Esophagus squamous epithelium (tissue), 5 donors: Measurements from ENCODE around the gene DTWD2. TPM values are rescaled to one million over a fixed set of nuclear protein-coding genes. Genes with fewer than 3 reads are reported as not detected.

ENCODE experiments used
- DNase-seq: peaks from one replicate; lab custom pipeline; 2025; lab: John Stamatoyannopoulos, UW
- H3K27ac ChIP-seq, 4 donors: fragments of 200-600 bp; sonication (generic); one replicate each; pipeline ENCODE4 v1.5.1; 2016 to 2019; ENCODE audit warnings: mild to moderate bottlenecking in 1 of 4
- H3K27me3 ChIP-seq, 4 donors: fragments of 200-600 bp; sonication (generic); 1 replicate in 3 of 4; 2 replicates in 1 of 4; pipeline versions ENCODE4 v1.5.1 to v1.6.0; 2017 to 2021; ENCODE audit warnings: antibody characterized with exemption in 1 of 4
- H3K36me3 ChIP-seq, 3 donors: fragments of 200-600 bp; sonication (generic); one replicate each; pipeline ENCODE4 v1.5.1; 2016 to 2019
- H3K4me1 ChIP-seq, 3 donors: fragments of 200-600 bp; sonication (generic); one replicate each; pipeline ENCODE4 v1.5.1; 2017 to 2019
- H3K4me3 ChIP-seq, 4 donors: fragments of 200-600 bp; sonication (generic); 1 replicate in 3 of 4; 2 replicates in 1 of 4; pipeline ENCODE4 v1.5.1; 2016 to 2019; ENCODE audit warnings: mild to moderate bottlenecking in 2 of 4, moderate library complexity in 1 of 4
- H3K9me3 ChIP-seq, 3 donors: fragments of 200-600 bp; sonication (generic); one replicate each; pipeline ENCODE4 v1.5.1; 2016 to 2019
- CTCF ChIP-seq, 6 experiments: fragments of 450-650 bp in 4 of 6; fragments of 200-600 bp in 2 of 6; sonication (generic) in 2 of 6; IDR thresholded peaks; one replicate each; pipeline ENCODE4 v1.5.1; 2016 to 2019; ENCODE audit warnings: antibody characterized with exemption in 6 of 6, mild to moderate bottlenecking in 4 of 6, moderate library complexity in 4 of 6
- POLR2A ChIP-seq, 4 donors: fragments of 450-650 bp; IDR thresholded peaks; one replicate each; pipeline ENCODE4 v1.6.1; 2017; ENCODE audit warnings: antibody characterized with exemption in 4 of 4, mild to moderate bottlenecking in 4 of 4, moderate library complexity in 3 of 4
- WGBS, 2 donors: methylation state at CpG; one replicate each; pipeline ENCODE4 v1.1.5; 2018; 5-methylcytosine and 5-hydroxymethylcytosine counted together
- intact Hi-C: fragments of 100-400 bp; cut with DNase I; formaldehyde crosslinking; loops from one replicate; pipeline ENCODE4 v1.15.0; 2022
- total RNA-seq, 4 donors: library from RNA; depleted of rRNA; stranded (reverse); fragments of >200 nt; gene quantifications; one replicate each; pipeline ENCODE4 v1.1.0, GENCODE V29; 2016
- donor health status: DM: yes; HTN: yes; CAD: no.

DTWD2 gene
- total RNA-seq, 4 donors from 2014 or later, result 7.4 to 11.5 (median 9.9) TPM

GRCh38 chr5:119032656-119033055 lies 44.3 kb upstream of the DTWD2 start:
- no peaks in the 10 kb centered on the region for H3K9me3 ChIP-seq
- 48 to 65% methylated on average over 3 of the region's 3 CpGs for WGBS, 2 donors
- TF ChIP-seq CTCF (IDR thresholded peaks at IDR 0.05), result no peak

GRCh38 chr5:119031905-119032304 lies 43.6 kb upstream of the DTWD2 start:
- TF ChIP-seq POLR2A (IDR thresholded peaks at IDR 0.05), result no peak
- no peak for TF ChIP-seq CTCF (IDR thresholded peaks at IDR 0.05)

More at GRCh38 chr5:119032656-119033055, 44.3 kb upstream of the DTWD2 start:
- no peaks in the 10 kb centered on the region for H3K4me1 ChIP-seq
- H3K36me3 ChIP-seq, result no peaks in the 10 kb centered on the region
- intact Hi-C loops, result no loop called here
- H3K27ac ChIP-seq, result no peak overlapping the region
- no peak for DNase-seq
- H3K4me3 ChIP-seq, result no peak overlapping the region
- H3K27me3 ChIP-seq, result no peaks in the 10 kb centered on the region

GRCh38 chr5:119031011-119031886 lies 42.9 kb upstream of the DTWD2 start:
- intact Hi-C loops, result no loop called here
- DNase-seq, result no peak

More at GRCh38 chr5:119031905-119032304, 43.6 kb upstream of the DTWD2 start:
- intact Hi-C loops, result no loop called here
- DNase-seq, result no peak
- H3K9me3 ChIP-seq, result no peaks in the 10 kb centered on the region
- no peak overlapping the region for H3K4me3 ChIP-seq
- no peaks in the 10 kb centered on the region for H3K36me3 ChIP-seq
- 40 to 59% methylated on average over 4 of the region's 4 CpGs for WGBS, 2 donors
- H3K4me1 ChIP-seq, result no peaks in the 10 kb centered on the region
- H3K27ac ChIP-seq, result no peak overlapping the region
- H3K27me3 ChIP-seq, result no peaks in the 10 kb centered on the region

GRCh38 chr5:119028575-119028974 lies 40.2 kb upstream of the DTWD2 start:
- no peak overlapping the region for H3K27ac ChIP-seq
- H3K9me3 ChIP-seq, result peaks cover 0 to 7% (median 5%) of the 10 kb centered on the region in 3 donors
- H3K4me1 ChIP-seq, result no peaks in the 10 kb centered on the region
- 75 to 91% methylated on average over 5 of the region's 5 CpGs for WGBS, 2 donors
- intact Hi-C loops, result no loop called here
- no peak for DNase-seq
- no peak overlapping the region for H3K4me3 ChIP-seq
- TF ChIP-seq POLR2A (IDR thresholded peaks at IDR 0.05), result no peak
- no peak for TF ChIP-seq CTCF (IDR thresholded peaks at IDR 0.05)
- H3K27me3 ChIP-seq, result no peaks in the 10 kb centered on the region
- H3K36me3 ChIP-seq, result no peaks in the 10 kb centered on the region

More at GRCh38 chr5:119031011-119031886, 42.9 kb upstream of the DTWD2 start:
- 63 to 72% methylated on average over 5 of the region's 5 CpGs for WGBS, 2 donors
- no peak overlapping the region for H3K27ac ChIP-seq
- no peaks in the 10 kb centered on the region for H3K36me3 ChIP-seq
- H3K27me3 ChIP-seq, result no peaks in the 10 kb centered on the region
- TF ChIP-seq POLR2A (IDR thresholded peaks at IDR 0.05), result no peak
- no peaks in the 10 kb centered on the region for H3K4me1 ChIP-seq
- H3K4me3 ChIP-seq, result no peak overlapping the region
- no peaks in the 10 kb centered on the region for H3K9me3 ChIP-seq

- no peaks in the 10 kb centered on the region for H3K36me3 ChIP-seq
- H3K9me3 ChIP-seq, result peaks cover 0 to 7% (median 5%) of the 10 kb centered on the region in 3 donors
- no peaks in the 10 kb centered on the region for H3K27me3 ChIP-seq
- no peak overlapping the region for H3K4me3 ChIP-seq
- H3K4me1 ChIP-seq, result no peaks in the 10 kb centered on the region
- intact Hi-C loops, result no loop called here
- H3K27ac ChIP-seq, result no peak overlapping the region
- TF ChIP-seq POLR2A (IDR thresholded peaks at IDR 0.05), result no peak
- TF ChIP-seq CTCF (IDR thresholded peaks at IDR 0.05), result no peak
- 26 to 48% methylated on average over 1 of the region's 1 CpG for WGBS, 2 donors
- DNase-seq, result no peak
Measured at GRCh38 chr5:119022773-119023172, 34.4 kb upstream of the DTWD2 start.
